IgD-negative memory B cell (primary cell): ENCODE data around the gene NAGLU. TPM values are rescaled to one million over a fixed set of nuclear protein-coding genes. Genes with fewer than 3 reads are reported as not detected.
A peak's percentile ranks its signal among the peaks of the same experiment; 100 is the strongest.

ENCODE experiments used
- H3K27ac Mint-ChIP-seq, 3 donors: one replicate each; pipeline ENCODE4 v1.8.0; 2020 to 2022; ENCODE audit warnings: mild to moderate bottlenecking in 3 of 3, mixed read lengths in 3 of 3, moderate library complexity in 1 of 3
- H3K27me3 Mint-ChIP-seq: one replicate; pipeline ENCODE4 v1.8.0; 2021; ENCODE audit warnings: mixed read lengths
- H3K36me3 Mint-ChIP-seq: one replicate; pipeline ENCODE4 v1.8.0; 2020; ENCODE audit warnings: mild to moderate bottlenecking, mixed read lengths
- H3K4me1 Mint-ChIP-seq, 3 donors: one replicate each; pipeline ENCODE4 v1.8.0; 2020 to 2022; ENCODE audit warnings: mixed read lengths in 3 of 3, mild to moderate bottlenecking in 1 of 3
- H3K4me3 Mint-ChIP-seq, 4 donors: one replicate each; pipeline ENCODE4 v1.8.0; 2020 to 2022; ENCODE audit warnings: mild to moderate bottlenecking in 4 of 4, mixed read lengths in 4 of 4, moderate library complexity in 3 of 4
- H3K9me3 Mint-ChIP-seq, 3 donors: one replicate each; pipeline ENCODE4 v1.8.0; 2020 to 2021; ENCODE audit warnings: mixed read lengths in 3 of 3, mild to moderate bottlenecking in 1 of 3
- polyA plus RNA-seq: library from polyadenylated mRNA; unstranded; fragments of 300-500 nt; fragmentation: Illumina TruSeq; gene quantifications from one replicate; pipeline ENCODE4 v1.2.3, GENCODE V29; 2021

NAGLU gene
- 14.4 TPM for polyA plus RNA-seq

GRCh38 chr17:42536048-42536371 lies at the start of gene NAGLU:
Gene NAGLU (plus strand): TSS chr17:42536241. CDS start chr17:42536273, 32 bp downstream.
- Mint-ChIP-seq H3K4me1 (peaks cover 20 to 24% (median 23%) of the 10 kb centered on the region in 3 donors), H3K4me3 (peak within 1 kb of the TSS; percentile 86 to 94 (median 90)), H3K9me3 (no peaks in the 10 kb centered on the region), H3K36me3 (no peaks in the 10 kb centered on the region), H3K27me3 (no peaks in the 10 kb centered on the region), H3K27ac (peak within 1 kb of the TSS; percentile 81 to 97 (median 95))

GRCh38 chr17:42488032-42488431 lies 48.0 kb upstream of the NAGLU start:
- peak overlapping the region in 1 of 4 donors; percentile 2 for H3K4me3 Mint-ChIP-seq
- H3K4me1 Mint-ChIP-seq: peaks cover 4 to 6% (median 6%) of the 10 kb centered on the region in 3 donors
- H3K27ac Mint-ChIP-seq: no peak overlapping the region
- no peaks in the 10 kb centered on the region for H3K27me3 Mint-ChIP-seq
- peaks cover 12% of the 10 kb centered on the region for H3K36me3 Mint-ChIP-seq
- no peaks in the 10 kb centered on the region for H3K9me3 Mint-ChIP-seq

GRCh38 chr17:42493319-42493718 lies 42.7 kb upstream of the NAGLU start:
- Mint-ChIP-seq H3K4me1 (peaks cover 4 to 6% (median 5%) of the 10 kb centered on the region in 3 donors), H3K36me3 (peaks cover 8% of the 10 kb centered on the region), H3K27ac (no peak overlapping the region), H3K4me3 (no peak overlapping the region), H3K27me3 (no peaks in the 10 kb centered on the region), H3K9me3 (no peaks in the 10 kb centered on the region)

GRCh38 chr17:42494673-42495072 lies 41.4 kb upstream of the NAGLU start:
- H3K4me3 Mint-ChIP-seq: no peak overlapping the region
- H3K36me3 Mint-ChIP-seq: peaks cover 3% of the 10 kb centered on the region
- H3K27me3 Mint-ChIP-seq: no peaks in the 10 kb centered on the region
- H3K9me3 Mint-ChIP-seq: no peaks in the 10 kb centered on the region
- no peak overlapping the region for H3K27ac Mint-ChIP-seq
- peaks cover 4 to 6% (median 5%) of the 10 kb centered on the region in 3 donors for H3K4me1 Mint-ChIP-seq

- H3K4me1 Mint-ChIP-seq: peaks cover 4 to 5% (median 4%) of the 10 kb centered on the region in 3 donors
- no peaks in the 10 kb centered on the region for H3K27me3 Mint-ChIP-seq
- H3K36me3 Mint-ChIP-seq: peaks cover 5% of the 10 kb centered on the region
- no peaks in the 10 kb centered on the region for H3K9me3 Mint-ChIP-seq
- H3K4me3 Mint-ChIP-seq: no peak overlapping the region
- H3K27ac Mint-ChIP-seq: no peak overlapping the region
Measured at GRCh38 chr17:42498828-42499227, 37.2 kb upstream of the NAGLU start.

GRCh38 chr17:42502091-42502490 lies 34.0 kb upstream of the NAGLU start:
- Mint-ChIP-seq H3K4me3 (no peak overlapping the region), H3K36me3 (peaks cover 3% of the 10 kb centered on the region), H3K4me1 (no peaks in the 10 kb centered on the region), H3K27ac (no peak overlapping the region), H3K9me3 (no peaks in the 10 kb centered on the region), H3K27me3 (no peaks in the 10 kb centered on the region)

GRCh38 chr17:42502926-42503325 lies 33.1 kb upstream of the NAGLU start:
- Mint-ChIP-seq H3K9me3 (no peaks in the 10 kb centered on the region), H3K36me3 (peaks cover 5% of the 10 kb centered on the region), H3K27ac (no peak overlapping the region), H3K4me3 (no peak overlapping the region), H3K27me3 (no peaks in the 10 kb centered on the region), H3K4me1 (no peaks in the 10 kb centered on the region)

- peak overlapping the region in 1 of 4 donors; percentile 54 for H3K4me3 Mint-ChIP-seq
- H3K27ac Mint-ChIP-seq: no peak overlapping the region
- H3K36me3 Mint-ChIP-seq: peaks cover 12% of the 10 kb centered on the region
- H3K9me3 Mint-ChIP-seq: no peaks in the 10 kb centered on the region
- H3K4me1 Mint-ChIP-seq: no peaks in the 10 kb centered on the region
- H3K27me3 Mint-ChIP-seq: no peaks in the 10 kb centered on the region
Measured at GRCh38 chr17:42507671-42508070, 28.4 kb upstream of the NAGLU start.

GRCh38 chr17:42508426-42509165 lies 27.4 kb upstream of the NAGLU start:
- Mint-ChIP-seq H3K27ac (peak overlapping the region in 1 of 3 donors; percentile 15), H3K27me3 (no peaks in the 10 kb centered on the region), H3K9me3 (no peaks in the 10 kb centered on the region), H3K36me3 (peaks cover 13% of the 10 kb centered on the region), H3K4me3 (no peak overlapping the region), H3K4me1 (no peaks in the 10 kb centered on the region)

GRCh38 chr17:42509409-42509808 lies 26.6 kb upstream of the NAGLU start:
- Mint-ChIP-seq H3K4me1 (no peaks in the 10 kb centered on the region), H3K36me3 (peaks cover 13% of the 10 kb centered on the region), H3K27ac (peak overlapping the region in 1 of 3 donors; percentile 15), H3K4me3 (no peak overlapping the region), H3K9me3 (no peaks in the 10 kb centered on the region), H3K27me3 (no peaks in the 10 kb centered on the region)

- Mint-ChIP-seq H3K27ac (no peak overlapping the region), H3K4me3 (no peak overlapping the region)
Measured at GRCh38 chr17:42509841-42510240, 26.2 kb upstream of the NAGLU start.

GRCh38 chr17:42512246-42512645 lies 23.8 kb upstream of the NAGLU start:
- Mint-ChIP-seq H3K9me3 (no peaks in the 10 kb centered on the region), H3K4me1 (peaks cover 0 to under 1% (median 0%) of the 10 kb centered on the region in 3 donors), H3K27me3 (no peaks in the 10 kb centered on the region), H3K36me3 (peaks cover 13% of the 10 kb centered on the region), H3K4me3 (no peak overlapping the region), H3K27ac (peak overlapping the region in 1 of 3 donors; percentile 23)

More at GRCh38 chr17:42509841-42510240, 26.2 kb upstream of the NAGLU start:
- H3K27me3 Mint-ChIP-seq: no peaks in the 10 kb centered on the region
- H3K36me3 Mint-ChIP-seq: peaks cover 13% of the 10 kb centered on the region
- no peaks in the 10 kb centered on the region for H3K4me1 Mint-ChIP-seq
- no peaks in the 10 kb centered on the region for H3K9me3 Mint-ChIP-seq

- Mint-ChIP-seq H3K27me3 (no peaks in the 10 kb centered on the region), H3K27ac (no peak overlapping the region), H3K4me1 (peaks cover 0 to 5% (median 2%) of the 10 kb centered on the region in 3 donors), H3K36me3 (peaks cover 12% of the 10 kb centered on the region), H3K4me3 (peak overlapping the region in 1 of 4 donors; percentile 27), H3K9me3 (no peaks in the 10 kb centered on the region)
Measured at GRCh38 chr17:42512733-42513251, 23.2 kb upstream of the NAGLU start.

GRCh38 chr17:42513686-42514085 lies 22.4 kb upstream of the NAGLU start:
- Mint-ChIP-seq H3K4me1 (peaks cover 0 to 7% (median 2%) of the 10 kb centered on the region in 3 donors), H3K27ac (no peak overlapping the region), H3K9me3 (no peaks in the 10 kb centered on the region), H3K27me3 (no peaks in the 10 kb centered on the region), H3K4me3 (no peak overlapping the region), H3K36me3 (peaks cover 6% of the 10 kb centered on the region)

- Mint-ChIP-seq H3K4me1 (peaks cover 0 to 7% (median 2%) of the 10 kb centered on the region in 3 donors), H3K27me3 (no peaks in the 10 kb centered on the region), H3K9me3 (no peaks in the 10 kb centered on the region), H3K4me3 (no peak overlapping the region), H3K36me3 (peaks cover 3% of the 10 kb centered on the region), H3K27ac (no peak overlapping the region)
Measured at GRCh38 chr17:42514279-42514678, 21.8 kb upstream of the NAGLU start.

- Mint-ChIP-seq H3K36me3 (peaks cover 3% of the 10 kb centered on the region), H3K4me3 (no peak overlapping the region), H3K4me1 (peaks cover 0 to 7% (median 2%) of the 10 kb centered on the region in 3 donors), H3K9me3 (no peaks in the 10 kb centered on the region), H3K27ac (no peak overlapping the region), H3K27me3 (no peaks in the 10 kb centered on the region)
Measured at GRCh38 chr17:42514867-42515266, 21.2 kb upstream of the NAGLU start.
